GM21367 (cell line): Measurements from ENCODE around the gene ATF7IP.
"Not testable (repeated sequence)": the region's sequence is repeated elsewhere in the genome, so short reads cannot be mapped to it uniquely, and the experiment has no call there.

ENCODE experiments used
- ATAC-seq: cut with Tn5 transposase; IDR thresholded peaks from one replicate; pipeline ENCODE4 v1.9.1; 2021; ENCODE audit not compliant: unreplicated experiment

The ATF7IP gene

GRCh38 chr12:14367040-14367661 lies 1.7 kb downstream of the ATF7IP start:
- ATAC-seq: peak; percentile 38

- no peak for ATAC-seq
These were observed 3.8 kb downstream of the ATF7IP start for GRCh38 chr12:14369311-14369710.

GRCh38 chr12:14373217-14373616 lies 7.7 kb downstream of the ATF7IP start:
- no peak for ATAC-seq

- no peak for ATAC-seq
These were observed 14.0 kb downstream of the ATF7IP start for GRCh38 chr12:14379508-14379907.

- ATAC-seq: peak; percentile 75
These were observed 19.5 kb downstream of the ATF7IP start for GRCh38 chr12:14384783-14385638.

- ATAC-seq: no peak
These were observed 21.9 kb downstream of the ATF7IP start for GRCh38 chr12:14387219-14387871.

GRCh38 chr12:14390449-14390848 lies 25.0 kb downstream of the ATF7IP start:
- no peak for ATAC-seq

GRCh38 chr12:14390870-14391530 lies 25.5 kb downstream of the ATF7IP start:
- ATAC-seq: no peak

GRCh38 chr12:14393751-14394150 lies 28.3 kb downstream of the ATF7IP start:
- no peak for ATAC-seq

- ATAC-seq: peak; percentile 64
These were observed 29.0 kb downstream of the ATF7IP start for GRCh38 chr12:14394317-14395073.

- ATAC-seq: peak; percentile 37
These were observed 29.7 kb downstream of the ATF7IP start for GRCh38 chr12:14395074-14395778.

GRCh38 chr12:14396071-14396470 lies 30.6 kb downstream of the ATF7IP start:
- peak; percentile 50 for ATAC-seq

- ATAC-seq: no peak
These were observed 34.4 kb downstream of the ATF7IP start for GRCh38 chr12:14399871-14400270.

GRCh38 chr12:14400599-14400998 lies 35.1 kb downstream of the ATF7IP start:
- no peak for ATAC-seq

GRCh38 chr12:14401267-14401666 lies 35.8 kb downstream of the ATF7IP start:
- not testable (repeated sequence) for ATAC-seq

- ATAC-seq: no peak
These were observed 37.2 kb downstream of the ATF7IP start for GRCh38 chr12:14402697-14403096.

- ATAC-seq: no peak
These were observed 37.8 kb downstream of the ATF7IP start for GRCh38 chr12:14403293-14403692.

- peak; percentile 58 for ATAC-seq
These were observed 38.3 kb downstream of the ATF7IP start for GRCh38 chr12:14403711-14404196.

- not testable (repeated sequence) for ATAC-seq
These were observed 39.9 kb downstream of the ATF7IP start for GRCh38 chr12:14405407-14405806.

GRCh38 chr12:14408208-14408607 lies 42.7 kb downstream of the ATF7IP start:
- no peak for ATAC-seq
